ENCODE measurements around the gene TOM1. TPM values are rescaled to one million over a fixed set of nuclear protein-coding genes. Genes with fewer than 3 reads are reported as not detected.

The TOM1 gene
- total RNA-seq, 1 experiment from 2014 or later = 19.0 TPM

- Histone ChIP-seq H3K9ac (ENCODE audit: low read length) (no peak overlapping the region), H3K9me3 (ENCODE audit: low read length) (no peaks in the 10 kb centered on the region), H3K36me3 (ENCODE audit: low read depth, low read length) (no peaks in the 10 kb centered on the region), H3F3A (ENCODE audit: low read length, unreplicated experiment) (no peaks in the 10 kb centered on the region), H3K4me3 (ENCODE audit: low read length) (no peak overlapping the region), H3K27ac (ENCODE audit: low read length) (peak overlapping the region; percentile 74; the same call in 1 of the 2 replicates), H3K79me2 (ENCODE audit: low read length) (peaks cover 9% of the 10 kb centered on the region; the same call in 1 of the 2 replicates), H3K4me1 (ENCODE audit: insufficient read depth, low read length) (peaks cover 30% of the 10 kb centered on the region), H2AFZ (ENCODE audit: low read length) (no peak overlapping the region), H3K27me3 (ENCODE audit: low read length) (no peaks in the 10 kb centered on the region), H4K20me1 (ENCODE audit: low read length) (no peaks in the 10 kb centered on the region), H3K4me2 (ENCODE audit: low read length) (no peak overlapping the region), H3K9me2 (replicated peaks; ENCODE audit: low read length) (no peaks in the 10 kb centered on the region)
- no peak for ATAC-seq
- no peak for TF ChIP-seq EZH2 (IDR thresholded peaks at IDR 0.05; ENCODE audit: low read length, unreplicated experiment)
- TF ChIP-seq EZH2phosphoT487 (IDR thresholded peaks at IDR 0.05; ENCODE audit: borderline replicate concordance, low read length) = no peak
- TF ChIP-seq CTCF (conservative IDR thresholded peaks at IDR 0.05; ENCODE audit: low read depth, low read length) = no peak
- DNase-seq = no peak
- ChIA-PET CTCF (no interaction called here), POLR2A (ENCODE audit: unreplicated experiment) (no interaction called here)
- intact Hi-C loops (cut with micrococcal nuclease) = no loop called here
- no TSS peak for BruUV-seq (replicated peaks)
Observed at GRCh38 chr22:35311551-35311999, 11.9 kb downstream of the TOM1 start.

- peak overlapping the region; percentile 29; the same call in 1 of the 2 replicates for H3K9ac ChIP-seq (ENCODE audit: low read length)
- H3K27me3 ChIP-seq (ENCODE audit: low read length) = no peaks in the 10 kb centered on the region
- peak; percentile 62 for DNase-seq
- peak overlapping the region; percentile 33 for H3K4me2 ChIP-seq (ENCODE audit: low read length)
- H3K9me3 ChIP-seq (ENCODE audit: low read length) = no peaks in the 10 kb centered on the region
- ChIA-PET CTCF (no interaction called here), POLR2A (ENCODE audit: unreplicated experiment) (no interaction called here)
- no peak overlapping the region for H2AFZ ChIP-seq (ENCODE audit: low read length)
- no peaks in the 10 kb centered on the region for H4K20me1 ChIP-seq (ENCODE audit: low read length)
- no peak for TF ChIP-seq EZH2 (IDR thresholded peaks at IDR 0.05; ENCODE audit: low read length, unreplicated experiment)
- no peak for TF ChIP-seq EZH2phosphoT487 (IDR thresholded peaks at IDR 0.05; ENCODE audit: borderline replicate concordance, low read length)
- TF ChIP-seq CTCF (conservative IDR thresholded peaks at IDR 0.05; ENCODE audit: low read depth, low read length) = no peak
- no peak overlapping the region for H3K4me3 ChIP-seq (ENCODE audit: low read length)
- H3K9me2 ChIP-seq (replicated peaks; ENCODE audit: low read length) = no peaks in the 10 kb centered on the region
- intact Hi-C loops (cut with micrococcal nuclease) = no loop called here
- no peaks in the 10 kb centered on the region for H3K36me3 ChIP-seq (ENCODE audit: low read depth, low read length)
- H3K27ac ChIP-seq (ENCODE audit: low read length) = peak overlapping the region; percentile 74
- H3K4me1 ChIP-seq (ENCODE audit: insufficient read depth, low read length) = peaks cover 30% of the 10 kb centered on the region
- BruUV-seq (replicated peaks) = no TSS peak
- ATAC-seq = no peak
- H3F3A ChIP-seq (ENCODE audit: low read length, unreplicated experiment) = no peaks in the 10 kb centered on the region
- H3K79me2 ChIP-seq (ENCODE audit: low read length) = peaks cover 9% of the 10 kb centered on the region; the same call in 1 of the 2 replicates
Observed at GRCh38 chr22:35312198-35313059, 12.7 kb downstream of the TOM1 start.
